Cardiac muscle cell (in vitro differentiated cells and primary cell): ENCODE measurements around the gene NRP2. TPM values are rescaled to one million over a fixed set of nuclear protein-coding genes. Genes with fewer than 3 reads are reported as not detected.

Source experiments
- DNase-seq, 2 donors: peaks; one replicate each; pipeline versions ENCODE4 v3.0.0 to v3.0.0-alpha.2; 2010 to 2017; ENCODE audit warnings: low read depth in 1 of 2, low spot score in 1 of 2
- H3K27ac ChIP-seq: fragments of 200-600 bp; sonication (generic); 2 replicates; pipeline ENCODE4 v1.5.1; 2016
- H3K27me3 ChIP-seq: fragments of 200-600 bp; sonication (generic); 2 replicates; pipeline ENCODE4 v1.6.0; 2016; ENCODE audit warnings: control low read depth
- H3K36me3 ChIP-seq: fragments of 200-600 bp; sonication (generic); 2 replicates; pipeline ENCODE4 v1.5.1; 2016; ENCODE audit warnings: control low read depth
- H3K4me1 ChIP-seq: fragments of 200-600 bp; sonication (generic); 2 replicates; pipeline ENCODE4 v1.8.1; 2017; ENCODE audit warnings: low read depth, mild to moderate bottlenecking, mixed run types
- H3K4me3 ChIP-seq: fragments of 200-600 bp; sonication (generic); 2 replicates; pipeline ENCODE4 v1.5.1; 2016; ENCODE audit warnings: mild to moderate bottlenecking
- H3K9me3 ChIP-seq: fragments of 200-600 bp; sonication (generic); 2 replicates; pipeline ENCODE4 v1.5.1; 2017; ENCODE audit warnings: low read depth, mild to moderate bottlenecking, control low read depth
- CTCF ChIP-seq: IDR thresholded peaks from 2 replicates; pipeline ENCODE4 v1.5.1; 2012; ENCODE audit warnings: low read depth, mild to moderate bottlenecking, low read length
- polyA plus RNA-seq: library from polyadenylated mRNA; unstranded; fragments of >200 nt; fragmentation: Nextera tagmentation; extraction: Ambion mirVana; gene quantifications from 2 replicates; pipeline ENCODE4 v1.2.1, GENCODE V29; 2016
- total RNA-seq: library from RNA; depleted of rRNA; stranded (reverse); fragments of >200 nt; gene quantifications from 2 replicates; pipeline ENCODE4 v1.2.3, GENCODE V29; 2016

Gene NRP2
- total and polyA plus RNA-seq, 2 experiments from 2014 or later, result 35.2 to 166 TPM

DNA sequence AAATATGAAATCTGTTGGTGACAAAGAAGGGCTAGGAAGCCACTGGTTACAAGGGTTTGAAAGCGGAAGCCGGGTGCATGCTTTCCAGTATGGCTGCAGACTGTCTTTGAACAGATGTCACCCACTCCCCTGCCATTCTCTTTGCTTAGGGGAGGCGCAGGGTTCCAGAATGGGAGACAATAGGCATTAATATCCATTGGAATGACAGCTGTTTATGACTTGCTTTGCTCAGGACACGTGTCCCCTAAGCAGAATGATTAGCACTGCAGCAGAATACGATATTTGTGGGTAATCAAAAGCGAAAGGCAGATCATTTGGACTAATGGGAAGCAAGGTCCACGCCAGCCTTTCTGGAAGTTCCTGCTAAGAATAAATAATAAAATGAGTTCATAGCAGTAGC is 25.8 kb upstream of the NRP2 start:
- no peaks in the 10 kb centered on the region for H3K27me3 ChIP-seq
- no peak for DNase-seq
- H3K9me3 ChIP-seq, result no peaks in the 10 kb centered on the region
- no peaks in the 10 kb centered on the region for H3K36me3 ChIP-seq
- no peak for TF ChIP-seq CTCF
- peaks cover 10% of the 10 kb centered on the region for H3K4me1 ChIP-seq
- H3K27ac ChIP-seq, result no peak overlapping the region
- no peak overlapping the region for H3K4me3 ChIP-seq

DNA sequence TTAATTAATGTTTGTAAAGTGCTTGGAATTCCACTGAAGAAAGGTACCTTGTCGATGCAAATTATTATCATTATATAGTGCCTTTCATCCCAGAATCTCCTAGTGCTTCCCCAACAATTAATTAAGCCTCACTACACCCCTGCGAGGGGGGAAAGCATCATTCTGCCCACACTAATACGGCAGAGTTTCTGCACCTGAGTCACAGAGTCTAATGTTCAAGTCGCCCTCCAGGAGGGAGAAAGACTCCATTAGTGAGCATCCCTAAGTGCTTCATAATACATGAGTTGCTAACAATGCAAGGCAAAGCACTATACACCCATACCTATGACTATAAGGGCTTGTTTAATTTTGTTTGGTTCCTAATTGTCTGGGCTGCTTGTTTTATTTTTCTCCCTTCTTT is 25.4 kb upstream of the NRP2 start:
- H3K4me1 ChIP-seq, result peaks cover 11% of the 10 kb centered on the region
- no peak overlapping the region for H3K27ac ChIP-seq
- no peak for DNase-seq
- H3K36me3 ChIP-seq, result no peaks in the 10 kb centered on the region
- no peaks in the 10 kb centered on the region for H3K27me3 ChIP-seq
- no peak overlapping the region for H3K4me3 ChIP-seq
- H3K9me3 ChIP-seq, result no peaks in the 10 kb centered on the region
- TF ChIP-seq CTCF, result no peak

GRCh38 chr2:205657579-205657978 is 24.7 kb upstream of the NRP2 start:
- H3K9me3 ChIP-seq, result no peaks in the 10 kb centered on the region
- no peak overlapping the region for H3K4me3 ChIP-seq
- H3K27me3 ChIP-seq, result no peaks in the 10 kb centered on the region
- peak in 1 of 2 donors; percentile 83 for DNase-seq
- peaks cover 11% of the 10 kb centered on the region for H3K4me1 ChIP-seq
- TF ChIP-seq CTCF, result no peak
- no peak overlapping the region for H3K27ac ChIP-seq
- H3K36me3 ChIP-seq, result no peaks in the 10 kb centered on the region

- Histone ChIP-seq H3K4me1 (peaks cover 11% of the 10 kb centered on the region), H3K9me3 (no peaks in the 10 kb centered on the region), H3K27me3 (no peaks in the 10 kb centered on the region), H3K27ac (no peak overlapping the region), H3K36me3 (no peaks in the 10 kb centered on the region), H3K4me3 (no peak overlapping the region)
- no peak for TF ChIP-seq CTCF
- DNase-seq, result no peak
Observed at GRCh38 chr2:205658068-205658467, 24.2 kb upstream of the NRP2 start.

DNA sequence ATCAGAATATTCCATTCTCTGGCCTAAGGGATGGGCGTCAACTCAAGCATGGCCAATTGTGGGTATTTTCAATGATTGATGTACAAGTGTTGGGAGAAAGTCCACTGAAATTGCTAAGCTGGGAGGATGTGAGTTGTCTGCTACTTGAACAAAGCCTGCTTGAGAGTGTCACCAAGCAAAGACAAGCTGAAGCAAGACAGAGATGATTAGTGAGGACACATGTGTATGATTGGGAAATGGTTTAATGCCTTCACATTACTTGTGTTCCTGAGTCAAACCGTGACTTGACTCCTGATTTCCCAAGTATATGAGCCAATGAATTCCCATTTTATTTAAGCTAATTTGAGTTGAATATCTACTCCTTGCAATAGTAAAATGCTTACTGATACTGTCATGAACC is 23.7 kb upstream of the NRP2 start:
- H3K27me3 ChIP-seq, result no peaks in the 10 kb centered on the region
- TF ChIP-seq CTCF, result no peak
- H3K36me3 ChIP-seq, result no peaks in the 10 kb centered on the region
- no peak overlapping the region for H3K4me3 ChIP-seq
- H3K4me1 ChIP-seq, result peaks cover 11% of the 10 kb centered on the region
- no peak for DNase-seq
- no peak overlapping the region for H3K27ac ChIP-seq
- no peaks in the 10 kb centered on the region for H3K9me3 ChIP-seq

DNA sequence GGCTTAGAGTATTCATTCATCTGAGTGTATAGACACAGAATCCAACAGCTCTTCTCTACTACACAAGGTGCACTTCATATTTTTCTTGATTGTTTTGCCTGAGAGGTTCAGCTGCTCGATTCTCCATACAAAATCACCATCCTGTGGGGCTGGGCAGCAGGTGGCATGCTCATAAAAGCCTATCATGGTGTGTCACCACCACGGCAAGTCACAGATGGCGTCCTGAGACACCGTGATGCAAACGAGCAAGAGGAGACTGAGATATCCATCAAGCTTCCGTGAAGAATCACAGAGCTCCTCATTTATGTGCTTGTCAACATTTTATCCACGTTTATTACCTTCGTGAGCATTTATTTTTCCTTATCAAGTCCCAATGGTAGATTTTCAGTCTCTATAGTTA is 22.4 kb upstream of the NRP2 start:
- Histone ChIP-seq H3K27ac (no peak overlapping the region), H3K27me3 (no peaks in the 10 kb centered on the region), H3K36me3 (no peaks in the 10 kb centered on the region), H3K4me1 (peaks cover 11% of the 10 kb centered on the region), H3K4me3 (no peak overlapping the region), H3K9me3 (no peaks in the 10 kb centered on the region)
- no peak for DNase-seq
- TF ChIP-seq CTCF, result no peak
